K562 (cell line): ENCODE results near the gene DENND4C. TPM values are rescaled to one million over a fixed set of nuclear protein-coding genes. Genes with fewer than 3 reads are reported as not detected.
A peak's percentile ranks its signal among the peaks of the same experiment; 100 is the strongest.

Experiments
- CBFA2T3 ChIP-seq: fragments of 450-650 bp; IDR thresholded peaks from 2 replicates; pipeline ENCODE4 v1.6.1; 2017
- ILK ChIP-seq: fragments of 450-650 bp; IDR thresholded peaks from 2 replicates; pipeline ENCODE4 v1.6.1; 2016; ENCODE audit warnings: missing genetic modification characterization, low read depth, mild to moderate bottlenecking, missing compliant biosample characterization, moderate library complexity, borderline replicate concordance
- IRF2 ChIP-seq: sonication (generic); formaldehyde crosslinking; IDR thresholded peaks from 2 replicates; pipeline ENCODE4 v1.8.1; 2022; ENCODE audit warnings: mild to moderate bottlenecking, missing genetic modification reagents
- KLF6 ChIP-seq: fragments of 250-450 bp; sonication (Bioruptor Pico); IDR thresholded peaks from 2 replicates; pipeline ENCODE4 v1.4.0; 2020; ENCODE audit warnings: mild to moderate bottlenecking, moderate library complexity, borderline replicate concordance
- NCOA4 ChIP-seq: fragments of 450-650 bp; IDR thresholded peaks from 2 replicates; pipeline ENCODE4 v1.6.1; 2018; ENCODE audit warnings: mild to moderate bottlenecking; ENCODE audit not compliant: partially characterized antibody
- NEUROD1 ChIP-seq: fragments of 150-350 bp; IDR thresholded peaks from 2 replicates; pipeline ENCODE4 v1.6.1; 2014; ENCODE audit warnings: borderline replicate concordance, low read length, low read depth; ENCODE audit not compliant: partially characterized antibody
- NFRKB ChIP-seq: fragments of 450-650 bp; IDR thresholded peaks from 2 replicates; pipeline ENCODE4 v1.6.1; 2016; ENCODE audit warnings: low read depth
- RERE ChIP-seq: sonication (generic); formaldehyde crosslinking; IDR thresholded peaks from 2 replicates; pipeline ENCODE4 v1.8.0; 2023; ENCODE audit warnings: missing genetic modification reagents, mild to moderate bottlenecking, borderline replicate concordance
- SNIP1 ChIP-seq: fragments of 450-650 bp; IDR thresholded peaks from 2 replicates; pipeline ENCODE4 v1.7.1; 2017; ENCODE audit warnings: low read depth, mild to moderate bottlenecking
- ZNF24 ChIP-seq: fragments of 450-650 bp; IDR thresholded peaks from 2 replicates; pipeline ENCODE4 v1.6.1; 2016
- ZNF280B ChIP-seq: fragments of 250-450 bp; sonication (Bioruptor Pico); IDR thresholded peaks from 2 replicates; pipeline ENCODE4 v1.5.1; 2021; ENCODE audit warnings: mild to moderate bottlenecking
- ZNF431 ChIP-seq: sonication (generic); formaldehyde crosslinking; IDR thresholded peaks from 2 replicates; pipeline ENCODE4 v1.8.0; 2022; ENCODE audit warnings: mild to moderate bottlenecking, missing genetic modification reagents
- ZNF436 ChIP-seq: fragments of 250-450, 450-650 bp; sonication (Bioruptor Pico); formaldehyde crosslinking; IDR thresholded peaks from 2 replicates; pipeline ENCODE4 v1.7.0; 2020; ENCODE audit warnings: mild to moderate bottlenecking
- ZNF445 ChIP-seq: fragments of 250-450 bp; sonication (Bioruptor Pico); IDR thresholded peaks from 2 replicates; pipeline ENCODE4 v1.4.0; 2020; ENCODE audit warnings: low read depth, mild to moderate bottlenecking, moderate library complexity
- polyA plus RNA-seq, 8 experiments: library from polyadenylated mRNA; depleted of rRNA in 4 of 8; stranded (reverse) in 5 of 8; unstranded in 3 of 8; fragments of >200 nt; fragmentation: Nextera tagmentation in 2 of 8; fragmentation: Illumina TruSeq in 1 of 8; extraction: Ambion mirVana in 2 of 8; extraction: Trizol in 1 of 8; gene quantifications; 2 replicates each; pipeline versions ENCODE4 v1.2.1 to v1.2.3, GENCODE V29; 2011 to 2014; ENCODE audit warnings: inconsistent platforms in 1 of 8, missing spikeins in 1 of 8
- total RNA-seq, 7 experiments: library from RNA; depleted of rRNA in 6 of 7; stranded (reverse); fragments of >200 nt in 6 of 7; fragmentation: Illumina TruSeq in 2 of 7; extraction: Trizol in 2 of 7; gene quantifications; 2 replicates each; pipeline versions ENCODE4 v1.2.1 to v1.2.3, GENCODE V29; 2011 to 2021; ENCODE audit warnings: low replicate concordance in 1 of 7

Gene DENND4C
- total and polyA plus RNA-seq, 9 of the 15 experiments (the other 6 are each of a cell fraction or from before 2014, with no cell fraction given) = 4.8 to 31.8 (median 13.9) TPM

- TF ChIP-seq RERE (CRISPR knock-in tag) = no peak
- no peak for TF ChIP-seq IRF2 (CRISPR knock-in tag)
- no peak for TF ChIP-seq ZNF280B
- TF ChIP-seq SNIP1 = no peak
- TF ChIP-seq ZNF445 = no peak
- TF ChIP-seq ILK = no peak
- TF ChIP-seq KLF6 (CRISPR knock-in tag) = no peak
- TF ChIP-seq CBFA2T3 = peak; percentile 59
- TF ChIP-seq NCOA4 = no peak
- no peak for TF ChIP-seq ZNF431
- no peak for TF ChIP-seq NFRKB
- no peak for TF ChIP-seq ZNF24
- no peak for TF ChIP-seq ZNF436 (CRISPR knock-in tag)
- TF ChIP-seq NEUROD1 = no peak
Observed at GRCh38 chr9:19283072-19283710, 52.7 kb downstream of the DENND4C start (continued).
